Measurements from ENCODE around the gene SEC61B.

SEC61B gene

DNA sequence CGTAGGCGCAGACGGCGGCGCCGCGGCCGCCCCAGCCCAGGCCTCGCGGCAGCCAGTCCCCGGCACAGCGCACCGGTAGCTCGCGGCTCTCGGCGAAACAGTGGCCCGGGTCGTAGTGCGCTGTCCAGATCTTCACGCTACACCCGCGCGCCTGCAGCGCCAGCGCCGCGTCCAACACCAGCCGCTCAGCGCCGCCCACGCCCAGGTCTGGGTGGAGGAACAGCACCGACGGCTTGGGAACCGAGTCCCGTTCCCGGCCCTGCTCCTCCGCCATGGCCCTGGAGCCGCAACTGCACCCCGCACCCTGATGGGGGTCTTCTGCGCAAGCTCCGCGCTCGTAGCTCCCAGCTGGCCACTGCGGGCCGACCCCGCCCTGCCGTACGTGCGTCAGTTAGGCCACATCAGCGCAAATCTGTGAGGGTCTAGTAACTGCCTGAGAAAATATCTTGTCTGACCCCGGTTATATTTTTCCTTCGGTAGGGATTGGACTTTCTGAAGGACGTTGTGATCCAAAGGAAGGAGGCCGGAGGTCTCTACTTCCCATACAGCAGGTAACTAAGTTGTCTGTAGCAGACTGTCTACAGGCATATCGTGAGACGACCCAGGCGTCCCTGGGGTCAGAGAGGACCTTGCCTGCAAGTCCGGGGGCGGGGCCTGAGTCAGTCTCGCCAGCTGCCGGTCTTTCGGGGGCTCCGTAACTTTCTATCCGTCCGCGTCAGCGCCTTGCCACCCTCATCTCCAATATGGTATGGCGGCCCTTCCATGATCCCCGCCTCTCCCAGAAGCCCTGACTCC, at the start of gene SEC61B, which contains the start of gene ALG2:
TSS of gene SEC61B (plus strand) at position 662 of the 795 bp plus-strand sequence. CDS start at position 744, 82 bp downstream.
TSS of gene ALG2 (minus strand) at position 322 of the 795 bp plus-strand sequence. CDS start at position 274, 48 bp downstream.
- no peaks in the 10 kb centered on the region for H3K27me3 ChIP-seq (ENCODE audit: low read depth, low read length)
- H3K36me3 ChIP-seq (ENCODE audit: control insufficient read depth in 1 of 2, insufficient read depth in 2 of 2, low read length in 2 of 2) = peaks cover 18 to 25% of the 10 kb centered on the region in 2 donors
- peak within 1 kb of the TSS; percentile 89 for H3K27ac ChIP-seq (ENCODE audit: low read length)
- peaks cover 9 to 55% of the 10 kb centered on the region in 2 donors for H3K4me1 ChIP-seq (ENCODE audit: control insufficient read depth in 1 of 2, insufficient read depth in 2 of 2, low read length in 2 of 2)
- peak within 1 kb of the TSS; percentile 79 to 95 for H3K4me3 ChIP-seq (ENCODE audit: low read depth in 1 of 2, low read length in 2 of 2)
- H3K9me3 ChIP-seq (ENCODE audit: control insufficient read depth in 1 of 2, low read length in 2 of 2) = no peaks in the 10 kb centered on the region

- Histone ChIP-seq H3K4me1 (ENCODE audit: control insufficient read depth in 1 of 2, insufficient read depth in 2 of 2, low read length in 2 of 2) (peaks cover 0 to 6% of the 10 kb centered on the region in 2 donors), H3K27me3 (ENCODE audit: low read depth, low read length) (no peaks in the 10 kb centered on the region), H3K36me3 (ENCODE audit: control insufficient read depth in 1 of 2, insufficient read depth in 2 of 2, low read length in 2 of 2) (no peaks in the 10 kb centered on the region), H3K27ac (ENCODE audit: low read length) (no peak overlapping the region), H3K9me3 (ENCODE audit: control insufficient read depth in 1 of 2, low read length in 2 of 2) (no peaks in the 10 kb centered on the region), H3K4me3 (ENCODE audit: low read depth in 1 of 2, low read length in 2 of 2) (no peak overlapping the region)
Observed at GRCh38 chr9:99173570-99174504, 48.2 kb upstream of the SEC61B start.

GRCh38 chr9:99176527-99177013, 45.5 kb upstream of the SEC61B start:
- no peaks in the 10 kb centered on the region for H3K4me1 ChIP-seq (ENCODE audit: control insufficient read depth in 1 of 2, insufficient read depth in 2 of 2, low read length in 2 of 2)
- H3K36me3 ChIP-seq (ENCODE audit: control insufficient read depth in 1 of 2, insufficient read depth in 2 of 2, low read length in 2 of 2) = no peaks in the 10 kb centered on the region
- H3K9me3 ChIP-seq (ENCODE audit: control insufficient read depth in 1 of 2, low read length in 2 of 2) = no peaks in the 10 kb centered on the region
- H3K27me3 ChIP-seq (ENCODE audit: low read depth, low read length) = no peaks in the 10 kb centered on the region
- no peak overlapping the region for H3K27ac ChIP-seq (ENCODE audit: low read length)
- no peak overlapping the region for H3K4me3 ChIP-seq (ENCODE audit: low read depth in 1 of 2, low read length in 2 of 2)

DNA sequence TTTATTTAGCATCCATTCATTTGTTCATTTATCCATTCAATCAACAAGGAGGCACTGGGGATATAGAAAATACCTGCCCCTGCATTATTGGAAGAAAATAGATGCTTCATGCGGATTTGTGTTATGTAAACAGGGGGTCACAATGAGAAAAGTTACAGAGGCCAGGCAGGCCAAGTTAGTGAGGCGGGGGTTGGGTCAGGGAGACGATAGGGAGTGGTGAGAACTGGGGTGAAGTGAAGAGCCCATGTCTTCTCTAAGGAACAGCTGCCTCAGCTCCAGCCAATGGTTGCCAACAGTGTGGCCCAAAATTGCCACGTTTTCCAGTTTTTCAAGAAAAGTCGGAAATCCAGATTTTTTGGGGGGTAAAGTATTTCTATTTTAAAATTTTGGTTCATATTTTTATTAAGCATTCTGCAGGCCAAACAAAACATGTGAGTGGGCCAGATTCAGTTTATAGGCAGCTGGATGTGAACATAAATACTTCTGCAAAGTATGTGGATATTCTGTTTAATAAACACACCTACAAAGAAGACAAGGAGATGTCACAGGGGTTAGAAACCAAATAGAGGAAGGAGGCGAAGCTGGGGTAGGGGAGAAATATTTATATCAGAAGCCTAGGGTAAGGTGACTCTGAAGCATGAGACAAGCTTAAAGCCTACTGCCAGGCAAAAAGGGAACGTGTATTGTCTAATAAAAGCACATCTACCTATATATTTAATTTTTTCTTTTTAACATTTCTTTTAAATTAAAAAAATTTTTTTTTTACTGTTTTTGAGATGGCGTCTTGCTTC, 44.3 kb upstream of the SEC61B start:
- no peaks in the 10 kb centered on the region for H3K36me3 ChIP-seq (ENCODE audit: control insufficient read depth in 1 of 2, insufficient read depth in 2 of 2, low read length in 2 of 2)
- no peak overlapping the region for H3K27ac ChIP-seq (ENCODE audit: low read length)
- H3K4me1 ChIP-seq (ENCODE audit: control insufficient read depth in 1 of 2, insufficient read depth in 2 of 2, low read length in 2 of 2) = no peaks in the 10 kb centered on the region
- H3K4me3 ChIP-seq (ENCODE audit: low read depth in 1 of 2, low read length in 2 of 2) = no peak overlapping the region
- no peaks in the 10 kb centered on the region for H3K27me3 ChIP-seq (ENCODE audit: low read depth, low read length)
- no peaks in the 10 kb centered on the region for H3K9me3 ChIP-seq (ENCODE audit: control insufficient read depth in 1 of 2, low read length in 2 of 2)

- Histone ChIP-seq H3K27ac (ENCODE audit: low read length) (no peak overlapping the region), H3K4me1 (ENCODE audit: control insufficient read depth in 1 of 2, insufficient read depth in 2 of 2, low read length in 2 of 2) (no peaks in the 10 kb centered on the region), H3K9me3 (ENCODE audit: control insufficient read depth in 1 of 2, low read length in 2 of 2) (no peaks in the 10 kb centered on the region), H3K36me3 (ENCODE audit: control insufficient read depth in 1 of 2, insufficient read depth in 2 of 2, low read length in 2 of 2) (no peaks in the 10 kb centered on the region), H3K27me3 (ENCODE audit: low read depth, low read length) (no peaks in the 10 kb centered on the region), H3K4me3 (ENCODE audit: low read depth in 1 of 2, low read length in 2 of 2) (no peak overlapping the region)
Observed at GRCh38 chr9:99178912-99179872, 42.9 kb upstream of the SEC61B start.

GRCh38 chr9:99180199-99180598, 41.9 kb upstream of the SEC61B start:
- Histone ChIP-seq H3K4me3 (ENCODE audit: low read depth in 1 of 2, low read length in 2 of 2) (no peak overlapping the region), H3K27me3 (ENCODE audit: low read depth, low read length) (no peaks in the 10 kb centered on the region), H3K9me3 (ENCODE audit: control insufficient read depth in 1 of 2, low read length in 2 of 2) (no peaks in the 10 kb centered on the region), H3K27ac (ENCODE audit: low read length) (no peak overlapping the region), H3K36me3 (ENCODE audit: control insufficient read depth in 1 of 2, insufficient read depth in 2 of 2, low read length in 2 of 2) (no peaks in the 10 kb centered on the region), H3K4me1 (ENCODE audit: control insufficient read depth in 1 of 2, insufficient read depth in 2 of 2, low read length in 2 of 2) (peaks cover 0 to 3% of the 10 kb centered on the region in 2 donors)

DNA sequence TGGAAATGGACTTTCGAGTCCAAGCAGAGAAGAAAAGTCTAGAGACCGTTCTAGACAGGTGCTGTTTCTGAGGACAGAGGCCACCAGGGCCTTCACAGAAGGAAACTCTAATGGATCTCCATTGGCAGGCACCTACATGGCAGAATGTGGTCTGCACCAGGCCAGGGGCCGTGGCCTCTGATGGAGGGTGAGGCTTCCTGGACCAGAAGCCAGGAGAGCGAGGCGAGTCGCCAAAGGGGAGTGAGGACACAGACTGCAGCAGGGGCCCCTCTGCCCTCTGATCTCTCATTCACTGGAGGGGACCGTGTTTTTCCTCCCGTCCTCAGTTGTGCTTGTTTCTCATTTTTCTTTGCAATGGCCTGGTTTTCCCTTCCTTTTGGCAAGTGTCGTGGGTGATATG, 41.4 kb upstream of the SEC61B start:
- Histone ChIP-seq H3K9me3 (ENCODE audit: control insufficient read depth in 1 of 2, low read length in 2 of 2) (no peaks in the 10 kb centered on the region), H3K4me3 (ENCODE audit: low read depth in 1 of 2, low read length in 2 of 2) (no peak overlapping the region), H3K36me3 (ENCODE audit: control insufficient read depth in 1 of 2, insufficient read depth in 2 of 2, low read length in 2 of 2) (no peaks in the 10 kb centered on the region), H3K27ac (ENCODE audit: low read length) (no peak overlapping the region), H3K27me3 (ENCODE audit: low read depth, low read length) (no peaks in the 10 kb centered on the region), H3K4me1 (ENCODE audit: control insufficient read depth in 1 of 2, insufficient read depth in 2 of 2, low read length in 2 of 2) (peaks cover 0 to 3% of the 10 kb centered on the region in 2 donors)

DNA sequence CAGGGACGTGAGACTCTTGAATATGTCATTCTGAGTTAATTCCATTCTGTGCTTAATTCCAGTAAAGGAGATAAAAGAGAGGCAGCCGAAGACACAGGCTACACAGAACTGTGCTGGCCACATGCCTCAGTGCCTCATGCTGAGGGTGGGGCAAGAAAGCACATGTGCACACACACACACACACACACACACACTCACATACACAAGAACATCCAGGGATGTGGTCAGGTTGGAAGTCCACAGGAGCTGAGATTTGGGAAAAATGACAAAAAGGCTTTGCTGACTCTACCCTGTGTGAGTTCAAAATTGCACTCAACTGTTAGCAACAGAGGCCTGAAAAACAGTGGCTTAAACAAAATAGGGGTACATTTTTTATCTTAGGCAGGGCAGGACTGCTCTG, 40.9 kb upstream of the SEC61B start:
- Histone ChIP-seq H3K4me1 (ENCODE audit: control insufficient read depth in 1 of 2, insufficient read depth in 2 of 2, low read length in 2 of 2) (peaks cover 0 to 3% of the 10 kb centered on the region in 2 donors), H3K4me3 (ENCODE audit: low read depth in 1 of 2, low read length in 2 of 2) (no peak overlapping the region), H3K27me3 (ENCODE audit: low read depth, low read length) (no peaks in the 10 kb centered on the region), H3K27ac (ENCODE audit: low read length) (no peak overlapping the region), H3K36me3 (ENCODE audit: control insufficient read depth in 1 of 2, insufficient read depth in 2 of 2, low read length in 2 of 2) (no peaks in the 10 kb centered on the region), H3K9me3 (ENCODE audit: control insufficient read depth in 1 of 2, low read length in 2 of 2) (no peaks in the 10 kb centered on the region)

GRCh38 chr9:99181621-99182020, 40.5 kb upstream of the SEC61B start:
- no peak overlapping the region for H3K4me3 ChIP-seq (ENCODE audit: low read depth in 1 of 2, low read length in 2 of 2)
- H3K4me1 ChIP-seq (ENCODE audit: control insufficient read depth in 1 of 2, insufficient read depth in 2 of 2, low read length in 2 of 2) = peaks cover 0 to 3% of the 10 kb centered on the region in 2 donors
- no peak overlapping the region for H3K27ac ChIP-seq (ENCODE audit: low read length)
- H3K27me3 ChIP-seq (ENCODE audit: low read depth, low read length) = no peaks in the 10 kb centered on the region
- no peaks in the 10 kb centered on the region for H3K36me3 ChIP-seq (ENCODE audit: control insufficient read depth in 1 of 2, insufficient read depth in 2 of 2, low read length in 2 of 2)
- H3K9me3 ChIP-seq (ENCODE audit: control insufficient read depth in 1 of 2, low read length in 2 of 2) = no peaks in the 10 kb centered on the region

- Histone ChIP-seq H3K4me1 (ENCODE audit: control insufficient read depth in 1 of 2, insufficient read depth in 2 of 2, low read length in 2 of 2) (peaks cover 0 to 3% of the 10 kb centered on the region in 2 donors), H3K27me3 (ENCODE audit: low read depth, low read length) (no peaks in the 10 kb centered on the region), H3K27ac (ENCODE audit: low read length) (no peak overlapping the region), H3K4me3 (ENCODE audit: low read depth in 1 of 2, low read length in 2 of 2) (no peak overlapping the region), H3K36me3 (ENCODE audit: control insufficient read depth in 1 of 2, insufficient read depth in 2 of 2, low read length in 2 of 2) (no peaks in the 10 kb centered on the region), H3K9me3 (ENCODE audit: control insufficient read depth in 1 of 2, low read length in 2 of 2) (no peaks in the 10 kb centered on the region)
Observed at GRCh38 chr9:99182356-99182755, 39.7 kb upstream of the SEC61B start.
